Measurements from ENCODE around the gene PAX7. TPM values are rescaled to one million over a fixed set of nuclear protein-coding genes. Genes with fewer than 3 reads are reported as not detected.

The PAX7 gene
- total RNA-seq, 1 donor from 2014 or later, result not detected

DNA sequence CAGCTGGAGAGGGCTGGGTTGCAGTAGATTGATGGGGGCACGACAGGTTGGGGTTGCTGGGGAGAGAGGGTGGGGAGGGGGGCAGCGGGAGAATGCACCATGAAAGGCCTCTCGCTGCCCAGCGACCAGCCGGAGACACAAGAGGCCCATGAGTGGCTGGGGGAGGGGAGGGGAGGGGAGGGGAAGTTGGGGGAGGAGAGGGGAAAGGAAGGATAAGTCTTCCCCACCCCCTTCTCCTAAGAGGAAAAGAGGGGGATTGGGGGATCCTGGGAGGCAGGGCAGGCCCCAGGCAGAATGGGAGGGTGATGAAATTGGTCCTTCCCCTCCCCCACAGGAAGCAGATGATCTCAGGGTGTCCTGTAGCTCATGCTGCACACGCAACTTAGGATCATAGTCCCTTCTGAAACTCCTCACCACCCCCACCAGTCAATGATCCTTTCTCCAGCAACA lies 45.7 kb downstream of the PAX7 start:
- ChIA-PET CTCF (no interaction called here), POLR2A (no interaction called here)
- no peak overlapping the region for H3K4me3 Mint-ChIP-seq
- TF ChIP-seq, protein P1, sequence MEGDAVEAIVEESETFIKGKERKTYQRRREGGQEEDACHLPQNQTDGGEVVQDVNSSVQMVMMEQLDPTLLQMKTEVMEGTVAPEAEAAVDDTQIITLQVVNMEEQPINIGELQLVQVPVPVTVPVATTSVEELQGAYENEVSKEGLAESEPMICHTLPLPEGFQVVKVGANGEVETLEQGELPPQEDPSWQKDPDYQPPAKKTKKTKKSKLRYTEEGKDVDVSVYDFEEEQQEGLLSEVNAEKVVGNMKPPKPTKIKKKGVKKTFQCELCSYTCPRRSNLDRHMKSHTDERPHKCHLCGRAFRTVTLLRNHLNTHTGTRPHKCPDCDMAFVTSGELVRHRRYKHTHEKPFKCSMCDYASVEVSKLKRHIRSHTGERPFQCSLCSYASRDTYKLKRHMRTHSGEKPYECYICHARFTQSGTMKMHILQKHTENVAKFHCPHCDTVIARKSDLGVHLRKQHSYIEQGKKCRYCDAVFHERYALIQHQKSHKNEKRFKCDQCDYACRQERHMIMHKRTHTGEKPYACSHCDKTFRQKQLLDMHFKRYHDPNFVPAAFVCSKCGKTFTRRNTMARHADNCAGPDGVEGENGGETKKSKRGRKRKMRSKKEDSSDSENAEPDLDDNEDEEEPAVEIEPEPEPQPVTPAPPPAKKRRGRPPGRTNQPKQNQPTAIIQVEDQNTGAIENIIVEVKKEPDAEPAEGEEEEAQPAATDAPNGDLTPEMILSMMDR (IDR thresholded peaks at IDR 0.05), result no peak
- no peaks in the 10 kb centered on the region for H3K4me1 Mint-ChIP-seq
- H3K9me3 Mint-ChIP-seq, result peaks cover 2% of the 10 kb centered on the region
- H3K36me3 Mint-ChIP-seq (ENCODE audit: low read depth), result no peaks in the 10 kb centered on the region
- ATAC-seq (ENCODE audit: low read depth) (no peak), DNase-seq (no peak)
- intact Hi-C loops (cut with micrococcal nuclease), result no loop called here
- no peak overlapping the region for H3K27ac Mint-ChIP-seq
- peaks cover 34% of the 10 kb centered on the region for H3K27me3 Mint-ChIP-seq

DNA sequence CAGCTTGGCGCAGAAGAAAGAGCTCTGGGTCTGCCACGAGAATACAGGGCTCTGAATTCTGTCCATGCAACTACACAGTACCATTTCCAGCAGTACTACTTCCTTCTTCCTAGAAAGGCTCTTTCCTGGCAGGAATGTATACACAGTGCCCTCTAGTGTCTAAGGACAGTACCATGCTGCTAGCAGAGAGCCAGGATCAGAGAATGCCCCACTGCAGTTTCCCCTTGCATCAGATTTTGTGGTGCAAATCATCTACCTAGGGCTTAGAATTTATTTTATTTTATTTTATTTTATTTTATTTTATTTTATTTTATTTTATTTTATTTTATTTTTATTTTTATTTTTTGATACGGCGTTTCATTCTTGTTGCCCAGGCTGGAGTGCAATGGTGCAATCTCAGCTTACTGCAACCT lies 50.8 kb downstream of the PAX7 start:
- ChIA-PET CTCF (no interaction called here), POLR2A (no interaction called here)
- intact Hi-C loops (cut with micrococcal nuclease), result no loop called here
- Mint-ChIP-seq H3K4me1 (no peaks in the 10 kb centered on the region), H3K9me3 (peaks cover 2% of the 10 kb centered on the region), H3K27me3 (peaks cover 25% of the 10 kb centered on the region), H3K27ac (no peak overlapping the region), H3K4me3 (no peak overlapping the region), H3K36me3 (ENCODE audit: low read depth) (no peaks in the 10 kb centered on the region)
- TF ChIP-seq, protein P1 (IDR thresholded peaks at IDR 0.05), result no peak
- DNase-seq, result no peak
- ATAC-seq (ENCODE audit: low read depth), result no peak

DNA sequence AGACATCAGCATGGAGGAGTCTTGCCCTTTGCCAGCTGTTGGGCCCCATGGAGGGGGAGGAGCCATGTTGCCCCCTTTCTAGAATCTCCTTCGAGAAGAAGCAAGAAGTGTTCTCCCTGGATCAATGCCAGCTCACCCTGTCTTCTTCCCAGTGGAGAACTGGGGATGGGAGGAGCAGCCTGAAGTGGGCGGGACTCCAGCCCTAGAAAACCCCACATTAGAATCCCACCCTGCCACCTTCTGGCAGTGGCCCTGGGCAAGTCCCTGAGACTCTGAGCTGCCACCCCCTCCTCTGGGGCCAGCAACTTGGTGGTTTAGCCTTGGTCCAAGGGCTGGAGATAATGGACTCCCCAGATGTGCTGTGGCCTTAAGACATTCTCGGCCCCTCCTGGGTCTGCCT lies 51.7 kb downstream of the PAX7 start:
- no peak overlapping the region for H3K27ac Mint-ChIP-seq
- peaks cover 2% of the 10 kb centered on the region for H3K9me3 Mint-ChIP-seq
- DNase-seq (no peak), ATAC-seq (ENCODE audit: low read depth) (no peak)
- H3K36me3 Mint-ChIP-seq (ENCODE audit: low read depth), result no peaks in the 10 kb centered on the region
- H3K4me1 Mint-ChIP-seq, result no peaks in the 10 kb centered on the region
- CTCF ChIA-PET, result no interaction called here
- no peak overlapping the region for H3K4me3 Mint-ChIP-seq
- peaks cover 19% of the 10 kb centered on the region for H3K27me3 Mint-ChIP-seq
- intact Hi-C loops (cut with micrococcal nuclease), result no loop called here
- POLR2A ChIA-PET, result no interaction called here
- TF ChIP-seq, protein P1 (IDR thresholded peaks at IDR 0.05), result no peak

DNA sequence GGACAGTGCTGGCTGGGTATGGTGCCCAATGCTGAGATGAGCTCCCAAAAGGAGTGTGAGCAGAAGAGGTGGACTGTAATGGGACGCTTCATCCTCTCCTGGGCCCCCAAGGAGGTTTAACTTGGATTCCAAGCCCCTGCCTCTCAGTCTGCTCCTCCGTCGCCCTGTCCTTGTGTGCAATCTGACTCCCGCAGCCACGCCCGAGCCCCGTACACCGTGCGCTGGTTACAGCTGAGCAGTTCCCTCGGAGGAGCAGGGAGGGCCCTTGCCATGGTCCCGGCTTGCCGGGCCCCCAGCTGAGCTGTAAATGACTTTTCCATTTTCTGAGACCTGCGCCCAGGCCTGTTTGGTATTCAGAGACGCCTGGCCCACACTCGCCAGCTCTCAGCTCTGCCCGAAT lies 53.7 kb downstream of the PAX7 start:
- Mint-ChIP-seq H3K9me3 (peaks cover 2% of the 10 kb centered on the region), H3K4me3 (no peak overlapping the region), H3K4me1 (no peaks in the 10 kb centered on the region), H3K36me3 (ENCODE audit: low read depth) (no peaks in the 10 kb centered on the region), H3K27me3 (peaks cover 17% of the 10 kb centered on the region), H3K27ac (no peak overlapping the region)
- POLR2A ChIA-PET, result no interaction called here
- DNase-seq (no peak), ATAC-seq (ENCODE audit: low read depth) (no peak)
- TF ChIP-seq, protein P1 (IDR thresholded peaks at IDR 0.05), result no peak
- intact Hi-C loops (cut with micrococcal nuclease), result no loop called here
- CTCF ChIA-PET, result no interaction called here

DNA sequence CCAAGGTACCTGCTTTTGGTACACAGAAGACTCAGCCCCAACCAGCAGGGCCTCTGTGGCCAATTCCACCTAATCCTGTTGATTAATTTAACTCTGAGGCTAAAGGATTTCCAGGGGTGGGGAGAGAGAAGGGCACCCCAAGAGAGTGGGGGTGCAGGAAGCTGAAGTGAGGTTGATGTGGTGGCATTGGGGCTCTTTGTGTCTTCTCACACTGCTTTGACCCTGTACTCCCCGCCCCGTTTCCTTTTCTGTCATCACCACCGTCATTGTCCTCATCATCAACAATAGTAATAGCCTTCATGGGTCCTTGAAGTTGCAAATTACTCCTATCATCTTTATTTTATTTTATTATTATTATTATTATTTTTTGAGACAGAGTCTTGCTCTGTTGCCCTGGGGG lies 55.9 kb downstream of the PAX7 start:
- POLR2A ChIA-PET, result no interaction called here
- no peak overlapping the region for H3K27ac Mint-ChIP-seq
- no peak for DNase-seq
- H3K4me3 Mint-ChIP-seq, result no peak overlapping the region
- no peak for ATAC-seq (ENCODE audit: low read depth)
- no peaks in the 10 kb centered on the region for H3K9me3 Mint-ChIP-seq
- intact Hi-C loops (cut with micrococcal nuclease), result no loop called here
- peaks cover 21% of the 10 kb centered on the region for H3K27me3 Mint-ChIP-seq
- TF ChIP-seq, protein P1 (IDR thresholded peaks at IDR 0.05), result no peak
- H3K4me1 Mint-ChIP-seq, result no peaks in the 10 kb centered on the region
- no peaks in the 10 kb centered on the region for H3K36me3 Mint-ChIP-seq (ENCODE audit: low read depth)
- CTCF ChIA-PET, result no interaction called here
